ENCODE measurements around the gene KSR1.

KSR1 gene

GRCh38 chr17:27588354-27588753 lies 132.1 kb downstream of the KSR1 start:
- no peak for DNase-seq (ENCODE audit: insufficient read length)
- FAIRE-seq: no peak
- TF ChIP-seq TAF1 (IDR thresholded peaks at IDR 0.05; ENCODE audit: borderline replicate concordance, low read depth, low read length) (no peak), POLR2A (IDR thresholded peaks at IDR 0.05; ENCODE audit: low read depth, low read length) (no peak), POLR2AphosphoS5 (IDR thresholded peaks at IDR 0.05; ENCODE audit: low read depth, low read length) (no peak)

- peak; percentile 9 for FAIRE-seq
- DNase-seq (ENCODE audit: insufficient read length): no peak
- no peak for TF ChIP-seq POLR2A (IDR thresholded peaks at IDR 0.05; ENCODE audit: low read depth, low read length)
- no peak for TF ChIP-seq TAF1 (IDR thresholded peaks at IDR 0.05; ENCODE audit: borderline replicate concordance, low read depth, low read length)
- no peak for TF ChIP-seq POLR2AphosphoS5 (IDR thresholded peaks at IDR 0.05; ENCODE audit: low read depth, low read length)
These were observed 134.6 kb downstream of the KSR1 start for GRCh38 chr17:27590864-27591263.

GRCh38 chr17:27591986-27592385 lies 135.7 kb downstream of the KSR1 start:
- TF ChIP-seq TAF1 (IDR thresholded peaks at IDR 0.05; ENCODE audit: borderline replicate concordance, low read depth, low read length) (no peak), POLR2AphosphoS5 (IDR thresholded peaks at IDR 0.05; ENCODE audit: low read depth, low read length) (no peak), POLR2A (IDR thresholded peaks at IDR 0.05; ENCODE audit: low read depth, low read length) (no peak)
- no peak for DNase-seq (ENCODE audit: insufficient read length)
- no peak for FAIRE-seq

- no peak for TF ChIP-seq TAF1 (IDR thresholded peaks at IDR 0.05; ENCODE audit: borderline replicate concordance, low read depth, low read length)
- DNase-seq (ENCODE audit: insufficient read length) (no peak), FAIRE-seq (no peak)
These were observed 137.1 kb downstream of the KSR1 start for GRCh38 chr17:27593232-27593856.

- TF ChIP-seq TAF1 (IDR thresholded peaks at IDR 0.05; ENCODE audit: borderline replicate concordance, low read depth, low read length): no peak
- TF ChIP-seq POLR2AphosphoS5 (IDR thresholded peaks at IDR 0.05; ENCODE audit: low read depth, low read length): no peak
- TF ChIP-seq POLR2A (IDR thresholded peaks at IDR 0.05; ENCODE audit: low read depth, low read length): no peak
- FAIRE-seq: no peak
These were observed 137.6 kb downstream of the KSR1 start for GRCh38 chr17:27593857-27594255.

GRCh38 chr17:27595208-27595607 lies 139.0 kb downstream of the KSR1 start:
- DNase-seq (ENCODE audit: insufficient read length) (no peak), FAIRE-seq (no peak)
- TF ChIP-seq TAF1 (IDR thresholded peaks at IDR 0.05; ENCODE audit: borderline replicate concordance, low read depth, low read length) (no peak), POLR2AphosphoS5 (IDR thresholded peaks at IDR 0.05; ENCODE audit: low read depth, low read length) (no peak), POLR2A (IDR thresholded peaks at IDR 0.05; ENCODE audit: low read depth, low read length) (no peak)

More at GRCh38 chr17:27593857-27594255, 137.6 kb downstream of the KSR1 start:
- no peak for DNase-seq (ENCODE audit: insufficient read length)

GRCh38 chr17:27596096-27596495 lies 139.8 kb downstream of the KSR1 start:
- FAIRE-seq (no peak), DNase-seq (ENCODE audit: insufficient read length) (no peak)
- TF ChIP-seq TAF1 (IDR thresholded peaks at IDR 0.05; ENCODE audit: borderline replicate concordance, low read depth, low read length) (no peak), POLR2A (IDR thresholded peaks at IDR 0.05; ENCODE audit: low read depth, low read length) (no peak), POLR2AphosphoS5 (IDR thresholded peaks at IDR 0.05; ENCODE audit: low read depth, low read length) (no peak)

GRCh38 chr17:27596566-27597187 lies 140.4 kb downstream of the KSR1 start:
- no peak for DNase-seq (ENCODE audit: insufficient read length)
- TF ChIP-seq POLR2A (IDR thresholded peaks at IDR 0.05; ENCODE audit: low read depth, low read length): no peak
- no peak for TF ChIP-seq TAF1 (IDR thresholded peaks at IDR 0.05; ENCODE audit: borderline replicate concordance, low read depth, low read length)
- no peak for TF ChIP-seq POLR2AphosphoS5 (IDR thresholded peaks at IDR 0.05; ENCODE audit: low read depth, low read length)

GRCh38 chr17:27597188-27597580 lies 140.9 kb downstream of the KSR1 start:
- DNase-seq (ENCODE audit: insufficient read length) (no peak), FAIRE-seq (no peak)
- no peak for TF ChIP-seq POLR2A (IDR thresholded peaks at IDR 0.05; ENCODE audit: low read depth, low read length)
- no peak for TF ChIP-seq TAF1 (IDR thresholded peaks at IDR 0.05; ENCODE audit: borderline replicate concordance, low read depth, low read length)
- TF ChIP-seq POLR2AphosphoS5 (IDR thresholded peaks at IDR 0.05; ENCODE audit: low read depth, low read length): no peak

More at GRCh38 chr17:27596566-27597187, 140.4 kb downstream of the KSR1 start:
- no peak for FAIRE-seq

GRCh38 chr17:27597783-27598320 lies 141.6 kb downstream of the KSR1 start:
- TF ChIP-seq POLR2AphosphoS5 (IDR thresholded peaks at IDR 0.05; ENCODE audit: low read depth, low read length) (no peak), TAF1 (IDR thresholded peaks at IDR 0.05; ENCODE audit: borderline replicate concordance, low read depth, low read length) (no peak), POLR2A (IDR thresholded peaks at IDR 0.05; ENCODE audit: low read depth, low read length) (no peak)
- DNase-seq (ENCODE audit: insufficient read length) (no peak), FAIRE-seq (no peak)

GRCh38 chr17:27598337-27599050 lies 142.2 kb downstream of the KSR1 start:
- DNase-seq (ENCODE audit: insufficient read length) (no peak), FAIRE-seq (no peak)
- TF ChIP-seq POLR2AphosphoS5 (IDR thresholded peaks at IDR 0.05; ENCODE audit: low read depth, low read length) (no peak), TAF1 (IDR thresholded peaks at IDR 0.05; ENCODE audit: borderline replicate concordance, low read depth, low read length) (no peak), POLR2A (IDR thresholded peaks at IDR 0.05; ENCODE audit: low read depth, low read length) (no peak)
